ENCODE measurements around the gene LOXL3. TPM values are rescaled to one million over a fixed set of nuclear protein-coding genes. Genes with fewer than 3 reads are reported as not detected.
"Not testable (repeated sequence)": the region's sequence is repeated elsewhere in the genome, so short reads cannot be mapped to it uniquely, and the experiment has no call there.

The LOXL3 gene
- total RNA-seq, 4 donors from 2014 or later, result 0.98 to 5.6 (median 2.2) TPM

GRCh38 chr2:74566754-74567085 is 13.0 kb upstream of the LOXL3 start:
- Histone ChIP-seq H3K27ac (no peak overlapping the region), H3K4me3 (replicated peaks in 1 of 3) (no peak overlapping the region), H3K36me3 (no peaks in the 10 kb centered on the region), H3K27me3 (no peaks in the 10 kb centered on the region), H3K4me1 (no peaks in the 10 kb centered on the region), H3K9me3 (no peaks in the 10 kb centered on the region)
- intact Hi-C loops (cut with DNase I), result no loop called here
- TF ChIP-seq POLR2A (IDR thresholded peaks at IDR 0.05) (no peak), CTCF (IDR thresholded peaks at IDR 0.05) (no peak)
- DNase-seq, result no peak

- intact Hi-C loops (cut with DNase I), result no loop called here
- Histone ChIP-seq H3K27ac (no peak overlapping the region), H3K27me3 (no peaks in the 10 kb centered on the region), H3K4me1 (no peaks in the 10 kb centered on the region), H3K9me3 (no peaks in the 10 kb centered on the region), H3K36me3 (no peaks in the 10 kb centered on the region), H3K4me3 (replicated peaks in 1 of 3) (no peak overlapping the region)
- WGBS, 2 donors, result 83 to 86% methylated on average over 7 of the region's 7 CpGs
- no peak for TF ChIP-seq POLR2A (IDR thresholded peaks at IDR 0.05)
- no peak for TF ChIP-seq CTCF (IDR thresholded peaks at IDR 0.05)
- no peak for DNase-seq
Measured at GRCh38 chr2:74566076-74566753, 12.5 kb upstream of the LOXL3 start.

- no peaks in the 10 kb centered on the region for H3K27me3 ChIP-seq
- intact Hi-C loops (cut with DNase I), result no loop called here
- 82 to 84% methylated on average over 5 of the region's 5 CpGs for whole genome bisulfite sequencing, 2 donors
Measured at GRCh38 chr2:74564222-74564621, 10.5 kb upstream of the LOXL3 start.

GRCh38 chr2:74562126-74562775 is 8.5 kb upstream of the LOXL3 start:
- Histone ChIP-seq H3K27me3 (no peaks in the 10 kb centered on the region), H3K27ac (no peak overlapping the region), H3K4me3 (replicated peaks in 1 of 3) (no peak overlapping the region), H3K4me1 (no peaks in the 10 kb centered on the region), H3K9me3 (no peaks in the 10 kb centered on the region), H3K36me3 (no peaks in the 10 kb centered on the region)
- intact Hi-C loops (cut with DNase I), result no loop called here
- 74 to 90% methylated on average over 7 of the region's 7 CpGs for WGBS, 2 donors
- TF ChIP-seq CTCF (IDR thresholded peaks at IDR 0.05) (no peak), POLR2A (IDR thresholded peaks at IDR 0.05) (no peak)
- no peak for DNase-seq

More at GRCh38 chr2:74564222-74564621, 10.5 kb upstream of the LOXL3 start:
- Histone ChIP-seq H3K36me3 (no peaks in the 10 kb centered on the region), H3K27ac (no peak overlapping the region), H3K4me1 (no peaks in the 10 kb centered on the region), H3K9me3 (no peaks in the 10 kb centered on the region), H3K4me3 (replicated peaks in 1 of 3) (no peak overlapping the region)
- DNase-seq, result no peak
- TF ChIP-seq CTCF (IDR thresholded peaks at IDR 0.05) (no peak), POLR2A (IDR thresholded peaks at IDR 0.05) (no peak)

GRCh38 chr2:74561022-74561421 is 7.3 kb upstream of the LOXL3 start:
- intact Hi-C loops (cut with DNase I); H3K27me3 ChIP-seq; H3K9me3 ChIP-seq; DNase-seq; H3K4me1 ChIP-seq; H3K36me3 ChIP-seq; H3K27ac ChIP-seq; H3K4me3 ChIP-seq (replicated peaks in 1 of 3): not testable (repeated sequence)
- WGBS, 2 donors, result 97 to 100% methylated on average over 1 of the region's 1 CpG

Measured in thyroid gland (tissue), 4 donors.